RKO (cell line): ENCODE results near the gene SEZ6.

Source experiments
- DNase-seq: peaks from one replicate; pipeline ENCODE4 v3.0.0-alpha.2; 2016; ENCODE audit warnings: low spot score

The SEZ6 gene

GRCh38 chr17:29000973-29001372 lies 4.9 kb downstream of the SEZ6 start:
- DNase-seq: no peak

- DNase-seq: no peak
Measured at GRCh38 chr17:28999206-28999605, 6.6 kb downstream of the SEZ6 start.

GRCh38 chr17:28997806-28998205 lies 8.0 kb downstream of the SEZ6 start:
- no peak for DNase-seq

GRCh38 chr17:28996554-28997096 lies 9.2 kb downstream of the SEZ6 start:
- no peak for DNase-seq

- DNase-seq: no peak
Measured at GRCh38 chr17:28993645-28994426, 12.0 kb downstream of the SEZ6 start.

GRCh38 chr17:28992625-28993600 lies 12.9 kb downstream of the SEZ6 start:
- no peak for DNase-seq

- DNase-seq: no peak
Measured at GRCh38 chr17:28992185-28992584, 13.6 kb downstream of the SEZ6 start.

GRCh38 chr17:28991779-28992178 lies 14.1 kb downstream of the SEZ6 start:
- DNase-seq: no peak

- no peak for DNase-seq
Measured at GRCh38 chr17:28989028-28989427, 16.8 kb downstream of the SEZ6 start.

- no peak for DNase-seq
Measured at GRCh38 chr17:28988475-28988874, 17.4 kb downstream of the SEZ6 start.

GRCh38 chr17:28986714-28987655 lies 18.8 kb downstream of the SEZ6 start:
- no peak for DNase-seq

GRCh38 chr17:28985950-28986713 lies 19.7 kb downstream of the SEZ6 start:
- DNase-seq: no peak

GRCh38 chr17:28983286-28984230 lies 22.3 kb downstream of the SEZ6 start:
- no peak for DNase-seq

- DNase-seq: no peak
Measured at GRCh38 chr17:28982131-28982793, 23.6 kb downstream of the SEZ6 start.

GRCh38 chr17:28978356-28978964 lies 27.4 kb downstream of the SEZ6 start:
- no peak for DNase-seq

GRCh38 chr17:28977659-28978355 lies 28.0 kb downstream of the SEZ6 start:
- no peak for DNase-seq

- DNase-seq: no peak
Measured at GRCh38 chr17:28975646-28976045, 30.2 kb downstream of the SEZ6 start.

GRCh38 chr17:28975031-28975430 lies 30.8 kb downstream of the SEZ6 start:
- no peak for DNase-seq
